ENCODE measurements around the gene BBS2.

- TF ChIP-seq, protein P1, sequence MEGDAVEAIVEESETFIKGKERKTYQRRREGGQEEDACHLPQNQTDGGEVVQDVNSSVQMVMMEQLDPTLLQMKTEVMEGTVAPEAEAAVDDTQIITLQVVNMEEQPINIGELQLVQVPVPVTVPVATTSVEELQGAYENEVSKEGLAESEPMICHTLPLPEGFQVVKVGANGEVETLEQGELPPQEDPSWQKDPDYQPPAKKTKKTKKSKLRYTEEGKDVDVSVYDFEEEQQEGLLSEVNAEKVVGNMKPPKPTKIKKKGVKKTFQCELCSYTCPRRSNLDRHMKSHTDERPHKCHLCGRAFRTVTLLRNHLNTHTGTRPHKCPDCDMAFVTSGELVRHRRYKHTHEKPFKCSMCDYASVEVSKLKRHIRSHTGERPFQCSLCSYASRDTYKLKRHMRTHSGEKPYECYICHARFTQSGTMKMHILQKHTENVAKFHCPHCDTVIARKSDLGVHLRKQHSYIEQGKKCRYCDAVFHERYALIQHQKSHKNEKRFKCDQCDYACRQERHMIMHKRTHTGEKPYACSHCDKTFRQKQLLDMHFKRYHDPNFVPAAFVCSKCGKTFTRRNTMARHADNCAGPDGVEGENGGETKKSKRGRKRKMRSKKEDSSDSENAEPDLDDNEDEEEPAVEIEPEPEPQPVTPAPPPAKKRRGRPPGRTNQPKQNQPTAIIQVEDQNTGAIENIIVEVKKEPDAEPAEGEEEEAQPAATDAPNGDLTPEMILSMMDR (IDR thresholded peaks at IDR 0.05): no peak
- no peak for TF ChIP-seq POLR2A (IDR thresholded peaks at IDR 0.05)
- no peak for TF ChIP-seq POLR2AphosphoS5 (IDR thresholded peaks at IDR 0.05)
Observed at GRCh38 chr16:56482683-56483236, 37.1 kb downstream of the BBS2 start.
